MCF 10A (cell line): Measurements from ENCODE around the gene CAMK2B. TPM values are rescaled to one million over a fixed set of nuclear protein-coding genes. Genes with fewer than 3 reads are reported as not detected.

Source experiments
- BruUV-seq: library from RNA; stranded (reverse); fragments of 400-500 nt; replicated peaks from 2 replicates; lab custom pipeline; 2021; lab: Mats Ljungman, UMichigan
- CTCF ChIA-PET: fragments of 300-600 bp; sonication (Branson Sonifier 250); formaldehyde crosslinking; extraction: SDS; loops from one replicate; lab custom pipeline; 2021; ENCODE audit warnings: antibody characterized with exemption, inconsistent platforms; lab: Yijun Ruan, JAX
- POLR2A ChIA-PET: fragments of 300-600, 350-650 bp; sonication (Branson Sonifier 250); formaldehyde crosslinking; extraction: SDS; loops from one replicate; lab custom pipeline; 2020; ENCODE audit warnings: antibody characterized with exemption, inconsistent platforms; lab: Yijun Ruan, JAX
- DNase-seq: peaks from one replicate; pipeline ENCODE4 v3.0.0-alpha.2; 2018; ENCODE audit not compliant: unreplicated experiment
- H3K27ac Mint-ChIP-seq: one replicate; pipeline ENCODE4 v1.8.0; 2022; ENCODE audit warnings: mild to moderate bottlenecking, low read depth, mixed read lengths; ENCODE audit not compliant: unreplicated experiment
- H3K27me3 Mint-ChIP-seq: one replicate; pipeline ENCODE4 v1.8.0; 2022; ENCODE audit warnings: mixed read lengths; ENCODE audit not compliant: insufficient read depth, unreplicated experiment
- H3K36me3 Mint-ChIP-seq: one replicate; pipeline ENCODE4 v1.8.0; 2022; ENCODE audit warnings: mild to moderate bottlenecking, moderate library complexity, mixed read lengths; ENCODE audit not compliant: insufficient read depth, unreplicated experiment
- H3K4me1 Mint-ChIP-seq: one replicate; pipeline ENCODE4 v1.8.0; 2022; ENCODE audit warnings: mixed read lengths; ENCODE audit not compliant: insufficient read depth, unreplicated experiment
- H3K4me3 Mint-ChIP-seq: one replicate; pipeline ENCODE4 v1.8.0; 2022; ENCODE audit warnings: mild to moderate bottlenecking, moderate library complexity, mixed read lengths; ENCODE audit not compliant: unreplicated experiment
- H3K9me3 Mint-ChIP-seq: one replicate; pipeline ENCODE4 v1.8.0; 2022; ENCODE audit warnings: mixed read lengths; ENCODE audit not compliant: unreplicated experiment
- CTCF ChIP-seq: fragments of 200-600 bp; IDR thresholded peaks from one replicate; pipeline ENCODE4 v1.8.0; 2022; ENCODE audit warnings: antibody characterized with exemption, mild to moderate bottlenecking; ENCODE audit not compliant: unreplicated experiment
- intact Hi-C: fragments of 100-400 bp; cut with micrococcal nuclease; formaldehyde crosslinking; loops from 2 replicates; pipeline ENCODE4 v1.14.1; 2022
- total RNA-seq: library from RNA; stranded (reverse); gene quantifications from 2 replicates; pipeline ENCODE4 v1.2.3, GENCODE V29; 2022

Gene CAMK2B
- total RNA-seq, 1 experiment from 2014 or later: 1.8 TPM

GRCh38 chr7:44193011-44193802 is 132.2 kb downstream of the CAMK2B start:
- BruUV-seq: no TSS peak
- no peaks in the 10 kb centered on the region for H3K36me3 Mint-ChIP-seq
- H3K27me3 Mint-ChIP-seq: no peaks in the 10 kb centered on the region
- intact Hi-C loops: no loop called here
- no peak overlapping the region for H3K27ac Mint-ChIP-seq
- CTCF ChIA-PET: interaction anchor here (0.7 kb wide), 1 partner anchor 122 kb away, joined by 3 read pairs; no protein-coding TSS in a partner anchor
- H3K4me1 Mint-ChIP-seq: peaks cover 7% of the 10 kb centered on the region
- H3K4me3 Mint-ChIP-seq: no peak overlapping the region
- POLR2A ChIA-PET: interaction anchor here (1.1 kb wide), 1 partner anchor 11 kb away, joined by 3 read pairs; no protein-coding TSS in a partner anchor
- no peaks in the 10 kb centered on the region for H3K9me3 Mint-ChIP-seq
- TF ChIP-seq CTCF: no peak
- no peak for DNase-seq

GRCh38 chr7:44191171-44191570 is 134.2 kb downstream of the CAMK2B start:
- Mint-ChIP-seq H3K4me3 (no peak overlapping the region), H3K27ac (no peak overlapping the region), H3K9me3 (no peaks in the 10 kb centered on the region), H3K36me3 (no peaks in the 10 kb centered on the region), H3K4me1 (peaks cover 7% of the 10 kb centered on the region), H3K27me3 (no peaks in the 10 kb centered on the region)
- no peak for DNase-seq
- CTCF ChIA-PET: no interaction called here
- no peak for TF ChIP-seq CTCF
- POLR2A ChIA-PET: no interaction called here
- BruUV-seq: no TSS peak
- intact Hi-C loops: no loop called here

GRCh38 chr7:44189993-44190872 is 135.2 kb downstream of the CAMK2B start:
- peaks cover 8% of the 10 kb centered on the region for H3K4me1 Mint-ChIP-seq
- H3K4me3 Mint-ChIP-seq: no peak overlapping the region
- CTCF ChIA-PET: no interaction called here
- no peak for DNase-seq
- POLR2A ChIA-PET: no interaction called here
- intact Hi-C loops: no loop called here
- TF ChIP-seq CTCF: no peak
- no TSS peak for BruUV-seq
- no peaks in the 10 kb centered on the region for H3K36me3 Mint-ChIP-seq
- H3K9me3 Mint-ChIP-seq: no peaks in the 10 kb centered on the region
- no peaks in the 10 kb centered on the region for H3K27me3 Mint-ChIP-seq
- H3K27ac Mint-ChIP-seq: no peak overlapping the region

- no peak for TF ChIP-seq CTCF
- Mint-ChIP-seq H3K4me1 (peaks cover 16% of the 10 kb centered on the region), H3K27me3 (no peaks in the 10 kb centered on the region), H3K27ac (no peak within 1 kb of the TSS), H3K9me3 (no peaks in the 10 kb centered on the region), H3K4me3 (no peak within 1 kb of the TSS), H3K36me3 (no peaks in the 10 kb centered on the region)
- POLR2A ChIA-PET: no interaction called here
- CTCF ChIA-PET: no interaction called here
- intact Hi-C loops: no loop called here
- no peak for DNase-seq
- BruUV-seq: no TSS peak
Observed at GRCh38 chr7:44189286-44189992, 136.0 kb downstream of the CAMK2B start, which contains the start of gene GCK. Gene GCK (minus strand): TSS chr7:44189439. CDS start chr7:44188953, 486 bp downstream.
